ENCODE measurements around the gene PRKAG2.
A peak's percentile ranks its signal among the peaks of the same experiment; 100 is the strongest.
"Not testable (repeated sequence)": the region's sequence is repeated elsewhere in the genome, so short reads cannot be mapped to it uniquely, and the experiment has no call there.

PRKAG2 gene

DNA sequence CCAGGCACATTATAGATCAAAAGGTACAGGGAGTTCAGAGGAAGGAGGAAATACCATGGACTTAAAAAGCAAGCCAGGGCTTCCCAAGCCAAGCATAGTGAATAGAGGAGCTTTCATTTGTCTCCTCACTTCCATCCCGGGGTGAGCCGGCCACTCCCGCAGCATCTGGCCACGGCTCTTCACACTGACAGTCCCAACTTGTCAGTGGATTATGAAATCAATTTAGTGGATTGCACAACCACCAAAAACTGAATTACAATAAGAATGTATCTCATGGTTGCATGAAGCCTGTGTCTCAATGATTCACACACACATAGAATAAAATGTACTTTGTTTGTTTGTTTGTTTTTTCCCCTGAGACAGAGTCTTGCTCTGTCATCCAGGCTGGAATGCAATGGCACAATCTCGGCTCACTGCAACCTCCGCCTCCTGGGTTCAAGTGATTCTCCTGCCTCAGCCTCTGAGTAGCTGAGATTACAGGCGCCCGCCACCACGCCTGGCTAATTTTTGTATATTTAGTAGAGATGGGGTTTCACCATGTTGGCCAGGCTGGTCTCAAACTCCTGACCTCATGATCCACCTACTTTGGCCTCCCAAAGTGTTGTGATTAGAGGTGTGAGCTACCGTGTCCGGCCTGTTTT lies 79.1 kb downstream of the PRKAG2 start:
- not testable (repeated sequence) for DNase-seq

DNA sequence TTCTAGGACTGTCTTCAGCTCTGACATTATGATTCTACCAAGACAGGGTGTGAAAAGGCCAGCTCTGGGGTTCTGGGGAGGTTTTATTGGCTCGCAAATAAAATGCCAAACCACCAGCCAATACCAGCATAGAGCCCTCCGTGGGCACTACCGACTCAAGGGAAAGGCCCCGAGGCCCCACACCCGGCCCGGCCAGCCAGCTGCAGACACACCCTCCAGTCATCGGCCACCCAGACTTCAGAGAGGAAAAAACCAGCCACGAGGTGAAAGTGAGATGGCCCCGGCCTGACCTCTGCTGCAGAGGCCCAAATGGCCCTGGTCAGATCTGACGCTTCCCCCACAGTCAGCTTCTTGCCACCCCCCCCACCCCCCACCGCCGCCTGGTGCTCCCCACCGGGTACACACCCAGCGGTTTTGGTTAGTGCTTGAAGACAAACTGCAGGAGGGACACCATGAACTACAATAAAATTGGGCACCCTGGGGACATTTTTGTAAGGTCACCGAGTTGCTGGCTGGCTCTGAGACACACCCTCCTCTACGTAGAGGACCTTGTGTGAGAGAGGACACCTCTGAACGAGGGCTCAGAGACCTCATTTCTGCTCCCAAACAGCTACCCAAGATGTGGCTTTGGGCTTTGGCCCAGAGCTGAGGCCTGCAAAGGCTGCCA lies 79.9 kb downstream of the PRKAG2 start:
- no peak for DNase-seq

DNA sequence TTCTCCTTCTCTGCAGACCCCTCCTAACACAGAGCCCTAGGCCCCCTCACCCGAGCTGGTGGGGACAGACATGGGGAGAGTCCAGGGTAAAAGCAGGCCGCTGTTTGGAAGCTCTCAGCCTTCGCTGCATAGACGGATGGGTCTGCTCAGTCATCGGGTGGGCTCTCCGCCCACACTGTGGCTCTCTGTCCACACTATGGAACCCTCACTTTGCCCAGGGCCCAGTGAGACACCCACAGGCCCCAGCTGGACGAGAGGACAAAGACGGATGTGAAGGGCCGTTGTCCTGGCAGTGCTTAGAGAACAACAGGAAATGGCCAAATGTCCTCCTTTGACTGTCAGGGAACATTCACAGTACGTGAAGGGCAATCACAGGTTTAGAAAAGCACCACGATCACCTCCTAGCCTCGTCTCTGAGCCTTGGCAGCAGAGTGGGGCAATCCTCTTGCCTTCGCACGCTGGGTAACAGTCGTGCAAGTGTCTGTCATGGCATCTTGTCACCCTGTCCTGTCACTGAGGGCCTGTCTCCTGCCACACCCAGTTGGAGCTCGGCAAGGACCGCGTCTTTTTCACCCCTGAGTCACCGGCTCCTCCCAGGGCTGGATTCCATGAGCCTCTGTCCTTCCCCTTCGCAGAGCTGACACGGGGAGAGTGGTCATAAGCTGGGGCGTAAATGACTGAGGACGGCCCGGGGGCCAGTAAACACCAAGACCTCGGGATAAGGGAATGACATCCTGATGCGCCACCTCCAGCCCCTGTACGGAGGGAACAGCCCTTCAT lies 80.6 kb downstream of the PRKAG2 start:
- DNase-seq = no peak

DNA sequence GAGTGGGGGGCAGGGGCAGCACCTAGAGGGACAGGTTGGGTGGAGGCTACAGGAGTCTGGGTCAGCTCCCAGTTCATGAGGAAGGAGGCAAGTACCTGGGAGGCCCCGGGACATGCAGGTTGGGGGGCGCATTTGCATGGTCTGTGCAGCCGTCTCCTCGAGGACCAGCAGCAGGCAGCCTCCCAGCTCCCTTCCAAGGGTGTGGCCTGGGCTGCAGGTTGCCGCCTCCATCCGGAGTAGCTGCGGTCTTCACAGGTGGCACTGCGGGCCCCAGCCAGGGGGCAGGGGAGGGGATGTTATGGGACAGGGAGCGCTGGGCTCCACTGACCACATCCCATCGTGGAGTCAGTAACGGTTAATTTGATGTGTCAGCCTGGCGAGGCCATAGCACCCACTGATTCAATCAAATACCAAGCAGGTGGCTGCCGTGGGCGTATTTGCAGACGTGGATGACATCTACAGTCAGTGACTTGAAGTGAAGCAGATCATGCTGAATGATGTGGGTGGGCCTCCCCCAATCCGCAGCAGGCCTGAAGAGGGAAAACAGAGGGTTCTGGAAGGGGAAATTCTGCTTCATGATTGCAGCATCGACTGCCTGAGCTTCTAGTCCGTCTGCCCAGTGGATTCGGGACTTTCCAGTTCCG lies 81.6 kb downstream of the PRKAG2 start:
- peak; percentile 32 for DNase-seq

DNA sequence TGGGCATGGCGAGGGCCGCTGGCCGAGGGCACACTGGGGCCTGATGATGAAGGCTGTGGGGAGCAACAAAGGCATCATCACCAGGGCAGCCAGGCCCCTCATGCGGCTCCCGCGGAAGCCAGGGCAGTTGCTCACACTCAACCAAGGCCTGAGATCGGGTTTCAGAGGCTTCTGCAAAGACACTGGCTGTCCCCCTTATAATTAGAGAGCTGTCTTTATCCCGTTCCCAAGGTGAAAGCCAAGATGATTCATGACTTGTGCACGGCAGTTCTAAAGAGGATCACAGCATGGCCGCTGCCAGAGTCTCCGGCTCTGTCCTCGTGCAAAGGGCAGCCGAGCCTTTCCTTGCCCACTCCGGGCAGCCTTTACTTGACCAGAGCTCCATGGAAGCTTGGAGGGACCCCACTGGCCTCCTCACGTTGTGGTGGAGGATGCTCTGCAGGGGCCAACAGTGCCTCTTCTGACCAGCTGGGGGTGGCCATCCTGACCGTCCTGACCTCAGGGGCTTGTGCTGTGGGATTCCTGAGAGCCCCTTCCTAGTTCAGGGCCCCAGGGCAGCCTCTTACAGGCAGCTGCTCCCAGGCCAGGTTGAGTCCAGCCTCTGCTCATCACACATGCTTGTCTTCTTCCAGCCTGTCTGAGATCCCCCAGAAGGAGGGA lies 82.3 kb downstream of the PRKAG2 start:
- DNase-seq = no peak

DNA sequence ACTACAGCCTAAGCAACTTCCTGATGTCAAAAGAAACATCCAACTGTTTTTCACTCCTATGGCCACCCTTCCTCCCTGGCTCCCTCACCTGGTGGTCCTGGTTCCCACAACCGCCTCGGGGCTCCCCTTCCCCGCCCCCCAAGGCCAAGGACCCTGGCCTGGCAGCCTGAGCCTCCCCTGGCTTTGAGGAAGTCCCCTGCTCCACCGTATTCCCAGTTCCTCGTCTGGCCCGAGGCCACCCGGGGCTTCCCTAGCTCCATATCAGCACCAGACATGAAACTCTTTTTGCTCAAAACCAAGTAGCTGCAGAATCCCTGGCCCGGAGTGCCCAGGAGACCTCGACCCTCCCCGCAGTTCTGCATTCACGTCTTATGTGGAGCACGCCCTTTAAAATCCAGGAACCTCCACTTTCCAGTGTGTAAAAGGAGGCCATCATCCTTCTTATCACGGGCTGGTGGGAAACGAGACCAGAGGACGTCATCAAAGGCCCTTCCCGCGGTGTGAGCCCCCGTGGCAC lies 82.9 kb downstream of the PRKAG2 start:
- DNase-seq = no peak

DNA sequence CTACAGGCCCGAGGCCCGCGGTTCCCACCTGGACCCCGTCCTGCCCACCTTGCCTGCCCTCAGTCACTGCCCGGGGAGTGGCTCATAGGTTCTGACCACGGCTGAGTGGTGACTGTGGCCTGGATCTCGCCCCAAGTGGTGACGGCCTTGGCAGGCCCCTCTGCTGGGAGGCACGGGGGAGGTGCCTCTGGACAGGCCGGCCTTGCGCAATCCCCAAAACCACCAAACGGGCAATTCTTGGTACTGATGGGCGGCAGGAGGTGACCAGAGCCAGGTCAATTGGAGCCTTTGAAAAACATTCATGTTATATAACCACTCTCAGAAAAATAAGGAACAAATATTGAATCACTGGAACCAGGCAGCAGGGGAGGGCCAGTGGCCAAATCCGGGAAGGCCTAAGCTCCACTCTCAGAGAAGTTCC lies 83.4 kb downstream of the PRKAG2 start:
- DNase-seq = no peak

DNA sequence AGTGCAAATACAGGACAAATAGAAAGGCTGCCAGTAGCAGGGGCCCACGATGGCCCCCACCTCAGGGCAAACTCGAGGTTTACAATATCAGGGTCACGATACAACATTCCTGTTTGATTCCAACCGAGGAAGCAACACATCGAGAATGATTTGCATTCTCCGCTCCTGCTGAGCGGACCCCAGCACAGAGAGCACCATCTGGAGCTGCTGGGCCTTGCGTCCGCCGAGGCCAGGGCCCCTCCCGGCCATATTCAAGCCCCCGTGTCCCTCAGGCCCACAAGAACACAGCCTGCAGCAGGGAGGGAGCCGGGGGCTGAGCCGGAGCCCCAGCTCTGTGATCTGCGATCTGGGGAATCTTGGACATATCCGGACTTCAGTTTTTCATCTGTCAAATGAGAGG lies 84.3 kb downstream of the PRKAG2 start:
- no peak for DNase-seq

DNA sequence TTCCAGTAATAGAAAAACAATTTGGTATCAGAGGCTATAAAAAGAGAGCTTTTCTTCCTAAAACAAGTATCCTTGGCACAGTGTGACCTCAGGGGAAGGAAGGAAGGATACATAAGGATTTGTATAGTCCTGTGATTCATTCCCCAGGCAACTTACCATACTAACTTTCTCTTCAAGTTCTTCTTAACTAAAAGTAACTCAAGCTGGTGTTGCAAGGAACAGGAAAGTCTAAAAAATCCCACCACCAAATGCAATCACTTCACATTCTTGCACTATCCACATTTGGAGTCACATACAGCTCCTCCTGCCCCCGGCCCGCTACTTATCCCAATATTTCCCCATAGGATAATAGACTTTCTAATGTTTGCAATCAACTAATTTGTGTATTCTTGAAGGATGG lies 84.8 kb downstream of the PRKAG2 start:
- DNase-seq = no peak

DNA sequence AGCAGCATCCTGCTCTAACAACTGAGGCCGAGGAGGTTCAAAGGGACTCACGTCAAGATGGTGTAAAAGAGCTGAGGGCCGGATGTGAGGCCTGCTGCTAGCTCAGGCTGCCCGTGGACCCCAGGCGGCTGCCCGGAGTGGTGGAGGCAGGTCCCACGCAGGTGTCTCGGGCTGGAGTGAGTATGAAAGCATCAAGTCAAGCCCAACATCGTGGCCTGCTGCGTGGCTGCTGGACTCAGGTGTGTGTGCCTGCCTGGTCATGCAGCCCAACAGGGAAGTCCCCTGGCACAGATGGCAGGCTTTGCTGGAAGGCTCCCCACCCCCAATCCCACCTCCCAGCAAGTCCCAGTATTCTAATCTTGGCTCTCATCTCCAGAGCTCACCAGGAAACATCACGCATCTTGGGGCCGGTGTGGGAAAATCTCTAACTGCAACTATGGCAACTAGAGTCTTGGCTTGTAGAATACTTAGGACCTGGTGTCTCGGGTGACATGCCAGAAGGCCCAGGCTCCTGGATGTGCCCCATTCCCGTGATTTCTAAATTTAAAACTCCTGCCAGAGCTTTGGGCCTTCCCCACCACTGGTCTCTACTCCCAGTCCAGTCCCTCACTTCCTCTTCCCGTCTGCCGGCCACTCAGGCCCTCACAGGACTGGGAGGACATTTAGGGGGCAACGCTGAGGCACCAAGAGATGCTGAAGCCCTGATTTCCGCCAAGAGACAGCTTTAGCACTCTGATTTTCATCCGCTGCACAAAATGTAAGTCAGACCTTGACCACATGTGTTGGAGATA lies 85.9 kb downstream of the PRKAG2 start:
- no peak for DNase-seq

DNA sequence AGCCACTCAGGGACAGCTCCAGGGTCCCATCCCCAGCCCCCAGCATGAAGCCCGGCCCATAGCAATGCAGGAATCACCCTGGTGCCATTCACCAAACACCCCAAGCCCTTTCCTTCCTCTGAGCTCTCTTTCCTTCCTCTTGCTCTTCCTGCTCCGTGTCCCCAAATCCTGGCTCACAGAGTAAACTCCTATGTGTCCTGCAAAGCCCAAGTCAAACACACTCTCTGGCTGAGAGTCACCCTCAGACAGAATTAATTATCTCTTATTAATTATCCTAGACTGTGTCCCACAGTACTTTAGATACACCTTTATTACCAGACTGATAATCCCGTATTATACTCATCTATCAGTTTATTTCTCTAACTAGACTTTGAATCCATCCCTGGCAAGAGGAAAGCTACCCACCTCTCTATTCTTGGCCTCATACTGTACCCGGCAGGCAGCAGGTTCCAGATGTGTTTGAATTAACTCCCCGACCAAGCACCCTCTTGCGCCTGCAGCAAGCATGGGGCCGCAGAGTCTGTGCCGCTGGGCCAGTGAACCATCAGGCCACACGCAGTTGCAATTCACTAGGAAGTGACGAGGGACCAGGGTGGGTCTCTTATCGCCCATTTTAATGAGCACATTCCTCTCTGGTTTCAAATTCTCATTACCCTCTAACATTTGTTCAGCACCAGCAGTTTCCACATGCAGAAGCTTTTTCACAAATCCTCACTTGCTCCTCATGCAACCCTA lies 86.7 kb downstream of the PRKAG2 start:
- no peak for DNase-seq

DNA sequence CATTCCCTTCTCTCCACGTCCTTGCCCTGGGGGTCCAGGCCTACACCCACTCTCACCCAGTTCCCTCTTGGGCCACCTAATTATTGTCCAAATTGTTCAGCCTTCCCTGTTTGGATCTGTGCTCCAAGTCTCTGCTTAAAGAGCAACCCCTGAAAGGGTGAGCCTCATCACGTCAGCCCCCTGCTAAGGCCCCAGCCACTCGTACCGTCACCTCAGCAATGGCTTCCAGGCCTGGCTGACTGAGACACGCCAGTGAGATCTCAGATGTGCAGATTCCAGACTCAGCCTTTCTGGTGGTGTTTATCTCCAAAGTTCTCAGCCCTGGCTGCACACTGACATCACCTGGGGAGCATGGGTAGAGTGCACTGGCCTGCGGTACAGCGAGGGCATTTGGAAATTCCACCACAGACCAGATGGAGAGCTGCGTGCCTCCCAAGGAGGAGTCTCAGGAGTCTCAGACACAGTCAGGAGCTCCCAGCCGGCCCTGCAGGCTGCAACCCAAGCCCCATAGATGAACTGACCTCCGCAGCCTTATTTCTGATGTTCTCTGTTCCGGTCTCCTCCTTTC lies 87.5 kb downstream of the PRKAG2 start:
- DNase-seq = no peak

DNA sequence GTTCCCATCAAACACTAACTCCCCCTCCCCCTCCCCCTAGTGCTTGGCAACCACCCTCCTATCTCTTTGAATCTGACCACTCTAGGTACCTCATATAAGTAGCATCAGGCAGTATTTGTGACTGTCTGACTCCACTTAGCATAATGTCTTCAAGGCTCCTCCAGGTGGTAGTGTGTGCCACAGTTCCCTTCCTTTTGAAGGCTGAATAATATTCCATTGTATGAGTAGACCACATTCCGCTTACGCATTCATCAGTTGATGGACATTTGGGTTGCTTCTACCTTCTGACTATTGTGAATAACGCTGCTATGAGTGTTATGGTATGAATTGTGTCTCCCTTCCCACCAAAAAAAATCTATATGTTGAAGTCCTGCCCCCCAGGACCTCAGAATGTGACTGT lies 89.6 kb downstream of the PRKAG2 start:
- no peak for DNase-seq

DNA sequence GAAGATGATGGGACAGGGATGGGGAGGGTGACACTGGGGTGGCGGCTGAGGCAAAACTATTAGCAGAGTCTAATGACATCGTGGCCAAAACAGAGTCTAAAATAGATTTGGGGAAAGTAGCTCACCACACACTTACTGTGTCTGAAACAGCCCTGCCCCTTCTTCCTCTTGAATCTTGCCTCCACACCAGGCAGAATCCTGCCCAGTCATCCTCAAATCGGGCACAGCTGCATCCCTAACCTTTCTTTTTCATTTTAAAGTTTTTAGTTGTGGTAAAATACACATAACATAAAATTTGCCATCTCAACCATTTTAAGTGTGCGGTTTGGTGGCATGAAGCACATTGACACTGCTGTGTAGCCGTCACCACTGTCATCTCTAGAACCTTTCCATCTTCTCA lies 90.0 kb downstream of the PRKAG2 start:
- no peak for DNase-seq

DNA sequence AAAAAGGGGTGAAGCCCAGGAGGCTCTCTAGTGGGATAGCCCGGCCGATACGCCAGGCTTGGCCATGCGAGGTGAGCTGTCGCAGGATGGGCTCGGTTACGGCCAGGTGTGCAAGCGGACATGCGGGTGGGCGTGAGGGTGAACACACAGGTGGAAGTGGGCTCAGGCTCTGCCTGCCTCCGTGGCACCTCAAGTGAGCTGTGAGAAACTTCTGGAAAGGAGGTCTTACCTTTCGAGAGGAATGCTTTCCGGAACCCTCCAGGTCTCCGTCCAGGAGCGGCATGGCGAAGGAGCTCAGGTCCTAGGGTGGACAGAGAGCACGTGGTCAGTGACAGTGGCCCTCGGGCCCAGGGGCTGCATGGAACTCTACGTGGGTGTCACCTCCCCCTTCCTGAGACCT lies 90.7 kb downstream of the PRKAG2 start:
- no peak for DNase-seq

DNA sequence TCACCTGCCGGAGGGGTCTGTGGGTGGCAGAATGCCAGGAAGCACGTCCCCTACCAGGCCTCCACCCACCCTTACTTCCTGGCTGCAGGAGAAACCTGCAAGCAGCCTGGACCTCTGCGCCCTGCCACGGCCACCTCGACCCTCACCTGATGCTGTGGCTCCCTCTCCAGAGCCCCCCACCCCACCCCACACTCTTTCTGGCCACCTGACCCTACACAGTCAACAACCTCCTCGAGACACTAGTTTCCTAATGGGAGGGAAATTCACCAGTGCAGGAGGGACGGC lies 91.3 kb downstream of the PRKAG2 start:
- no peak for DNase-seq

DNA sequence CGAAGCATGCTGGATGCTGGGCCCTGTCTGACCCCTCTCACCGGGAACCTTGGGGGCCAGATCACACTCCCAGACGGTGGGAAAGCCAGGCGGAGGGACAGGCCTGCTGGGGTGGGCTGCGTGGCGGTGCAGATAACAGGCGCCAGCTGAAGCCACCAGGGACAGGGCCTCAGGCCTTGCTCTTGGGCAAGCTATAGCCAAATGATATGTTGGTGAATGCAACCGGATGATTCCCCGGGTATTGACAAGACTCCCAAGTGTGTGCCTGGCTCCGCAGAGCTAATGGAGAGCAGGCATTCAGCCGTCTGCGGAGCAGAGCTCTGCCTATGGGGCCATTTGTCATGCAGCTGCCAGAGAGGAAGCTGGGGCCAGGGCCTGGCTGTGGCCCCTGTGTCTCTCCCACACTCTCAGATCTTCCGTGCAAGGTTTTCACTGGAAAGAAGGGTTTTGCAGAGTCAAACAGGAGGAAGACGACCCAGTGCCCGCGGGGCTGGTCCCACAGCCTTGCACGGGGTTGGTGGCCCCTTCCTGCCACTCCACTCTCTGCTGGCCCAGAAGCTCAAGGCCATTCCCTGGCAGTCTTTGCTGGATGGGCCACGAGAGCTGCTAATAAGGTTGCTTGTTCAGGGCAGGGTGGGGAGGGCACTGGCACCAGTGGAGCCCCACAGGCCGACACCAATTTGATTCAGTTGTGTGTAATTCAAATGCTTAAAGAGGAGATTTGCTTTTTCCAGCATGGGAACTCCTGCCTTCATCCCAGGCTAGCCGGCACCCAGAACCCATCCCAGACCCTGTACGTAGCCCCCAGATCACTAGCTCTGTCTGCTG lies 91.8 kb downstream of the PRKAG2 start:
- no peak for DNase-seq

DNA sequence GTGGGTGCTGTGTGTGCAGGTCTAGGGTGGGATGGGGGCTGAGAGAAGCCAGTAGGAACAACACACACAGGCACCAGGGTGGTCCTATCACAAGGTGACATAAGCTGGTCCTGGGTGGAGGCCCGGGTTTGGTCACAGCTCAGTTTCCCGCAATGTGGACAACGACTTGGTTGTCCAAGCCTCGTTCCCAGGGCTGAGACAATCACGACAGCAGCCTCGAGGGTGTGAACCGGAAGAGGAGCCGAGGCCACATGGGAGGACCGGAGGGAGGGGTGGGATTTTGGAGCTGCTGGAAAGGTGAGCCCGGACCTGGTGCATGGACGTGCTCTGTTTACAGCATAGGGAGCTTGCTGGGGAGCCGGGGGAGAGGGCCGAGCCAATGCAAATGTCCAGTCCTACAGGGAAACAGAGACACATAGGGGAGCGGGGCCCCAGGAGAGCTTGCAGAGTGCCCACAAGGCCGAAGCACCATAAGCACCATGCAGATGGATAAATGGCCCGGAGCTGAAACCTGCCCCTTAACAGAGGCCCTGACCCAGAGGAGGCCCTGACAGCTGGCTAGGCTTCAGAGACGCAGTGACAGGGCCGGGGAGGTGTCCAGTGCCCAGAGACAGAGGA lies 92.8 kb downstream of the PRKAG2 start:
- DNase-seq = no peak

DNA sequence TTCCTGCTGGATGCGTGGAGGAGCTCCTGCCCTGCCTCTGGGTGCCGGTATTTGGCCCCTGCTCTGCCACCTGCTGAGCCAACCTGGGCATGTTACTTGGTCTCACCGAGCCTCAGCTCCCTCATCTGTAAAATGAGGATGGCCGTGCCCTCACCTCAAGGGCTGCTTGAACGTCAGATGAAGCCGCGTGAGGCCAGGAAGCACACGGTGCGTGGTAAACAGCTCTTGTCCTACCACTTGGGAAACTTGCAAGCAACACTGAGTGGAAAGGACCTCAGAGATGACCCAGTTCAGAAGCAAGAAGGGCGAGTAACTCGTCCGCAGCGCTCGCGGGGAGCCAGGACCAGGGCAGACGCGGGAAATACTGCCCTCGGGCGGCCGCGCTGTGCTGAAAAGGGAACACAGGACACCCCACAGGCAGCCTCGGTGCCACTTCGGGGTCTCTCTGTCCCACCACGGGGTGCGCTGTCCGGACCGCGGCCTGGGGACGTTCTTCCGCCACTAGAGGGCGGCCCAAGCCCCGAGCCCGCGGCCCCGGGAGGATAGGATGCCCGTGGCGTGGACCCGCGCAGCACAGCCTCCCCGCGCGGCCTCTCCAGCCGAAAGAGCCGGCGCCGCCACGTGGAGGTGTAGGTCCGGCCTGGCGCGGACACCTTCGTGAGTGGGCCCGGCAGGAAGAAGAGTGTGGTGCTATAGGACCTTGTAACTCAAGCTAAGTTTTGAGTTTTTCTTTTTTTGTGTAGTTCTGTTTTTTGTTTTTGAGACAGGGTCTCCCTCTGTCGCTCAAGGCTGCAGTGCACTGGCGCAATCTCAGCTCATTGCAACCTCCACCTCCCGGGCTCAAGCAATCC lies 94.1 kb downstream of the PRKAG2 start:
- peak; percentile 40 for DNase-seq

All from activated effector memory CD4-positive, alpha-beta T cell treated with Interleukin-2 at 50 U/mL for 16 hours (primary cell).